SH-SY5Y (cell line): ENCODE data around the gene ZFYVE27.

Experiments
- GATA2 ChIP-seq: IDR thresholded peaks from 2 replicates; pipeline ENCODE4 v1.6.1; 2011; ENCODE audit warnings: mild to moderate bottlenecking, low read depth, low read length
- GATA3 ChIP-seq: IDR thresholded peaks from 2 replicates; pipeline ENCODE4 v1.6.1; 2011; ENCODE audit warnings: low read depth, mild to moderate bottlenecking, low read length, moderate library complexity

DNA sequence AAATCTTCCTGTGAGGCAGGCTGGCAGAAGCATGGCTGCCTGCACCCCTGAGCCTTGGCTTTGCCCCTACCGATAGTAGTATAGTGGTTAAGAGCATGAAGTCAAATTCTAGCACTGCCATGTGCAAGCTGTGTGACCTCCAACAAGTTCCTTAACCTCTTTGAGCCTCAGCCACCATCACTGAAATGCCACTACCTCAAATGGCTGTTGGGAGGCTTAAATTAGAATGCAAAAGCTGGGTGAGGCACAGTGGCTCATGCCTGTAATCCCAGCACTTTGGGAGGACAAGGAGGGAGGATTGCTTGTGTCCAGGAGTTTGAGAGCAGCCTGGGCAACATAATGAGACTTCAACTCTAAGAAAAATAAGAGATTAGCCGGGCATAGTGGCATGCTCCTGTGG is 26.5 kb downstream of the ZFYVE27 start:
- TF ChIP-seq GATA2, result no peak
- no peak for TF ChIP-seq GATA3
